Breast epithelium (tissue), 3 donors: ENCODE measurements around the gene POSTN.

Source experiments
- CTCF ChIP-seq, 3 donors: fragments of 450-650 bp; IDR thresholded peaks; one replicate each; pipeline ENCODE4 v1.5.1; 2016 to 2017; ENCODE audit warnings: antibody characterized with exemption in 3 of 3, mild to moderate bottlenecking in 3 of 3, moderate library complexity in 3 of 3
- POLR2A ChIP-seq: fragments of 450-650 bp; IDR thresholded peaks from one replicate; pipeline ENCODE4 v1.6.1; 2016; ENCODE audit warnings: antibody characterized with exemption, mild to moderate bottlenecking, moderate library complexity
- POLR2AphosphoS5 ChIP-seq, 3 donors: sonication (generic); formaldehyde crosslinking; IDR thresholded peaks; one replicate each; pipeline ENCODE4 v1.6.1; 2017; ENCODE audit warnings: antibody characterized with exemption in 3 of 3

DNA sequence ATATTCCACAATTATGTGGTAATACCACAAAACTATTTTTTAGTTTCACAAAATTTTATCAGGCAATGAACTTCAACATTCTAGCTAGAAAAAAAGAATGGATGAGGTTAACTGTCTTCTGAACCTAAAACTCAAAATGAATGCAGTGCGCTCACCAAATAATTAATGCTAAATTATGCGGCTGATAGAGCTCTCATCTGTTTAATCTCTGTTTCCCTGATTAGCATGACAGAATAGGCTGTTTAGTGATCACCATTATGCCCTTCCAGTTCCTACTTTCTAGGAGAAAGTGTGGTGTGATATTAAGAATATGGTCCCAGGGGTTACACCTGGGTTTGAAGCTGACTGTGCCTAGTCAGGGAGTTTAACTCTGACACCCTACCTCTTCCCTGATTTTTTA is 42.8 kb upstream of the POSTN start:
- TF ChIP-seq CTCF (IDR thresholded peaks at IDR 0.05), result no peak
- no peak for TF ChIP-seq POLR2AphosphoS5 (IDR thresholded peaks at IDR 0.05)
- no peak for TF ChIP-seq POLR2A
